Epithelial cell of proximal tubule (primary cell): ENCODE results near the gene RHBG. TPM values are rescaled to one million over a fixed set of nuclear protein-coding genes. Genes with fewer than 3 reads are reported as not detected.

Experiments used
- DNase-seq: peaks from one replicate; pipeline ENCODE4 v3.0.0-alpha.2; 2011; ENCODE audit warnings: low read depth
- H3K4me3 ChIP-seq: 2 replicates; pipeline ENCODE4 v1.5.1; 2011; ENCODE audit warnings: low read depth, mild to moderate bottlenecking, low read length
- total RNA-seq: library from RNA; depleted of rRNA; stranded (reverse); fragments of >200 nt; gene quantifications from 2 replicates; pipeline ENCODE4 v1.2.3, GENCODE V29; 2015
- TF ChIP-seq, protein P1 (sequence below): conservative IDR thresholded peaks from 2 replicates; pipeline ENCODE4 v1.5.1; 2012; ENCODE audit warnings: low read depth, mild to moderate bottlenecking, low read length

RHBG gene
- total RNA-seq, 1 donor from 2014 or later, result not detected

DNA sequence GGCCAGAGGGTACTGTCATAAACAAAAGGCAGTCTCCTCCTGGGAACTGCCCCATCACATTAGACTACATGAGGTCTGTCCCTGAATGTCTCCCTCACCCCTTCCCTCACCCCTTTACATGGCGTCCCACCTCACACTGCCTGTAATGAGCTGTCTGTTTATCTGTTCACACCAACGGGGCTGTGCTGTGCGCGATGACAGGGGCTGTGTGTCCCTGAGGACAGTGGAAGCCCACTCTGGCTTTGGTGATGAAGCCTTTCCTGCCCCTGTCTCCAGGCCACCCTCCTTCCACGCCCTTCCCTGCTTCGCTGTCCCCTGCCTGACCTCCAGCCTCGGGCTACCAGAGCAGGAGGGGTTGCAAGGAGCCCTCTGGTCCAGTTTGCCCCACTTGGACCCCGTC lies 22.7 kb downstream of the RHBG start:
- DNase-seq, result no peak
- H3K4me3 ChIP-seq, result no peak overlapping the region
- TF ChIP-seq, protein P1, sequence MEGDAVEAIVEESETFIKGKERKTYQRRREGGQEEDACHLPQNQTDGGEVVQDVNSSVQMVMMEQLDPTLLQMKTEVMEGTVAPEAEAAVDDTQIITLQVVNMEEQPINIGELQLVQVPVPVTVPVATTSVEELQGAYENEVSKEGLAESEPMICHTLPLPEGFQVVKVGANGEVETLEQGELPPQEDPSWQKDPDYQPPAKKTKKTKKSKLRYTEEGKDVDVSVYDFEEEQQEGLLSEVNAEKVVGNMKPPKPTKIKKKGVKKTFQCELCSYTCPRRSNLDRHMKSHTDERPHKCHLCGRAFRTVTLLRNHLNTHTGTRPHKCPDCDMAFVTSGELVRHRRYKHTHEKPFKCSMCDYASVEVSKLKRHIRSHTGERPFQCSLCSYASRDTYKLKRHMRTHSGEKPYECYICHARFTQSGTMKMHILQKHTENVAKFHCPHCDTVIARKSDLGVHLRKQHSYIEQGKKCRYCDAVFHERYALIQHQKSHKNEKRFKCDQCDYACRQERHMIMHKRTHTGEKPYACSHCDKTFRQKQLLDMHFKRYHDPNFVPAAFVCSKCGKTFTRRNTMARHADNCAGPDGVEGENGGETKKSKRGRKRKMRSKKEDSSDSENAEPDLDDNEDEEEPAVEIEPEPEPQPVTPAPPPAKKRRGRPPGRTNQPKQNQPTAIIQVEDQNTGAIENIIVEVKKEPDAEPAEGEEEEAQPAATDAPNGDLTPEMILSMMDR, result no peak

DNA sequence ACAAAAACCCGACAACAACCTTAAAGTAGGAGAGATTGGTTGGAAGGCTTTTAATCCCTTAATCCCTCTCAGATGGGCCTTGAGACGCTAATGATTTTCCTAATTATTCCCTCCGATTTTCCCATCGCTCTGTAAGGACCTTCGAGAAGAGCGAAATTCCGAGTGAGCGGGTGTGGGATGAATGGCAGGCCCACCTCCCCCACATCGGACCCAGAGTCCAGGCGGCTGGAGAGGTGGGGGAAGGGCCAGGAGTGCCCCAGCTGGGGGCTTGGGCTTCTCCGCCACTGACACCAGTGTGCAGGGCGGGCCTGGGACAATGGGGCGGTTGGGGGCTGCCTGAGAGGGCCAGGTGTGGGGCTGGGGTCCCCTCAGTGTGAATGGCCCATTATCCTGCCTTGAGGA lies 23.4 kb downstream of the RHBG start:
- DNase-seq, result no peak
- H3K4me3 ChIP-seq, result no peak overlapping the region
- TF ChIP-seq, protein P1, result no peak

DNA sequence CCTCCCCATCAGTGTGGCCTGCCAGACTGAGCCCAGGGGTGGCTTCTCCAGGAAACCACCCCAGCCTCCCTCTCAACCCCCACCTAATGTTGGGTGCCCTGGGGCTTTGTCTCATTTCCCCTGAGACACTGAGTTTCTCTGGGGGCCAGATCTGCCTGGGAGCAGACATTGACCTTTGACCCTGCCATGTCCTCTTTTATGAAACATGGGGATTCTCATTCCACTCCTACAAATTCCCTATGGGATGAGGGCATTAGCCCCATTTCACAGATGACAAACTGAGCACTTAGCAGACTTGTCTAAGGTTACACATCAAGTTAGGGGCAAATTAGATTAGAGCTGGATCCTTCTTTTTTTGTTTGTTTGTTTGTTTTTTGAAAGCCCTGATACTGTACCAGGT lies 24.1 kb downstream of the RHBG start:
- TF ChIP-seq, protein P1, result no peak
- no peak for DNase-seq
- no peak overlapping the region for H3K4me3 ChIP-seq

DNA sequence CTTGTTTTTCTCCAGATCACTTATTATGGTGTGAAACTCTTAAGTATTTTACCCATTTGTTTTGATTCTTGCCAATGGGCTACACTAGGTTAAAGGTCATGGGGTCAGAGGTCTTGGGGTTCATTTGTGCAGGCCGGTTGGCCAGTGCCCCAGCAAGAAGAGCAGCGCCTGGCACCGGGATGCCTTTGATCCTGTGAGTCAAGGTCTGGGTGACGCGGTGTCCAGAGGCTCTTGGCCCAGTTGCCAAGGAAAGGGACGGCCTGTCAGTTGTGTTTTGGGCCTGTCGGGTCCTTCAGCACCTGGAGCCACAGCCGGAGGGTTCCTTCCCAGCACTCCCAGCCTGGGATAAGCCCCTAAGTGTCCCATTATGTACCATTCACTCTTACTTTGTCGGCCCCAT lies 25.1 kb downstream of the RHBG start:
- TF ChIP-seq, protein P1, result no peak
- H3K4me3 ChIP-seq, result no peak overlapping the region
- DNase-seq, result no peak

DNA sequence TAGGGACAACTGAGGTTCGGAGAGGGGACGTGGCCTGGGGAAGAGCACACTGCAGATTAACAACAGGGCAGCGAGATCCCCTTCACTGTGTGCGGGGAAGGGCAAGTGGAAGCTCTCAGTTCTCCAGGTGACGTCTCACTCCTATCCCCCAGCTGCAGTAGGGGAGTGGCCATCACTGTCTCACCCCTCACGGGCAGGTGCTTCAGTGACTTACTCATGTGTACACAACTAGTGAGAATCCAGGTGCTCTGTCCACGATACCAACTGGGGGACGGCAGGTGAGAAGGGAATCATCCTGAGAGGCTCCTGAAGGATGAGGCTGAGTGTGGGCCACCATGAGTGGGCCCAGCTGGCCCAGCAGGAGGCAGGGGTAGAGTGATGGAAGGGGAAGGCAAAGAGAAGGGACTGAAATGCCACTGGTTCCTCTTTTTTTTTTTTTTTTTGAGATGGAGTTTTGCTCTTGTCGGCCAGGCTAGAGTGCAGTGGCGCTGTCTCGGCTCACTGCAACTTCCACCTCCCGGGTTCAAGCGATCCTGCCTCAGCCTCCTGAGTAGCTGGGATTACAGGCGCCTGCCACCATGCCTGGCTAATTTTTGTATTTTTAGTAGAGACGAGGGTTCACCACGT lies 25.9 kb downstream of the RHBG start:
- TF ChIP-seq, protein P1, result no peak
- no peak for DNase-seq
- H3K4me3 ChIP-seq, result no peak overlapping the region

DNA sequence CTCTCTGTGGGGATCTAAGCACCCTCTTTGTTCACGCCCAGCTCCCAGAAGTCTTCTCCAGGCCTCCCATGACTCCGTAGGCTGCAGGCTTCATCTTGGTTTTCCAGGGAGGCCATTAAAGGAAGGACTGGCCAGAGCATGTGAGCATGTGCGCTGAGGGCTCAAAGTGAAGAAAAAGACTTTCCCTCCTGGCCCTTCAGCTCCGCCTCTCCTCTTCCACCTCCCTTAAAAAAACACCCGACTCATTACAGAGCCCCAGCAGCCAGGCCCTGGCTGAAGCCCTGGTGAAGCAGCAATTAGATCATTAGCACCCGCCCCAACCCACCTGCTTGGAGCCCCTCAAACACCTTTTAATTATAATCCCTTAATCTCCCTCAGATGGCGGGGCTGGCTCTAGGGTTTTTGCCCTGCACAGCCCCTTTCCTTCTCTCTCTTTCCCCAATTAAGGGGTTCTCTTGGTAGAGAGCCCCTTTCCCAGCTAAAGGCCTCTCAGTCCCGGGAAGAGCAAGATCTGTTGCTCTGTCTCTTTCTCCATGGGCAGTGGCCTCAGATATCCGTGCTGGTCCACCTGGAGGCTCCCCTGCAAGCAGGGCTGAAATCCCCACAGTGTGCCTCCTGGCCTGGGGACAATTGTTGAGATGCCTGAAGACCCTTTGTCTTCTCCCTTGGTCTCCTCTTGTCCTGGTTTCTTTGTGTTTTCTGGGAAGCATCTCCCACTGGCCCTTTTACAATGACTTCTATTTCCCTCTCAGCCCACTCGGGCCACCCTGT lies 30.5 kb downstream of the RHBG start:
- TF ChIP-seq, protein P1, result no peak
- DNase-seq, result no peak
- no peak overlapping the region for H3K4me3 ChIP-seq
